Vagina (tissue), 2 donors: Measurements from ENCODE around the gene MARK2.

ENCODE experiments used
- CTCF ChIP-seq, 3 experiments: fragments of 450-650 bp in 2 of 3; fragments of 200-600 bp in 1 of 3; sonication (generic) in 1 of 3; IDR thresholded peaks; one replicate each; pipeline ENCODE4 v1.5.1; 2017 to 2019; ENCODE audit warnings: antibody characterized with exemption in 3 of 3, mild to moderate bottlenecking in 2 of 3, moderate library complexity in 2 of 3
- POLR2A ChIP-seq, 2 donors: fragments of 450-650 bp; IDR thresholded peaks; one replicate each; pipeline ENCODE4 v1.6.1; 2017; ENCODE audit warnings: antibody characterized with exemption in 2 of 2, mild to moderate bottlenecking in 2 of 2, moderate library complexity in 2 of 2
- POLR2AphosphoS5 ChIP-seq, 2 donors: sonication (generic); formaldehyde crosslinking; IDR thresholded peaks; one replicate each; pipeline ENCODE4 v1.9.0; 2017; ENCODE audit warnings: antibody characterized with exemption in 2 of 2, mild to moderate bottlenecking in 2 of 2, low read depth in 1 of 2; ENCODE audit not compliant: insufficient read depth in 1 of 2

- TF ChIP-seq CTCF (IDR thresholded peaks at IDR 0.05) (no peak), POLR2AphosphoS5 (IDR thresholded peaks at IDR 0.05; ENCODE audit: insufficient read depth in 1 of 2, low read depth in 1 of 2) (no peak), POLR2A (IDR thresholded peaks at IDR 0.05) (no peak)
Measured at GRCh38 chr11:63892228-63892627, 53.3 kb downstream of the MARK2 start.
